Spleen (tissue), 11 donors: ENCODE measurements around the gene PEX19. TPM values are rescaled to one million over a fixed set of nuclear protein-coding genes. Genes with fewer than 3 reads are reported as not detected.

Experiments used
- DNase-seq: peaks from one replicate; pipeline ENCODE4 v3.0.0-alpha.2; 2020
- H3K27ac ChIP-seq, 8 donors: fragments of 200-600 bp; sonication (generic) in 7 of 8; 1 replicate in 4 of 8; 2 replicates in 4 of 8; pipeline versions ENCODE4 v1.5.0 to v1.8.0; 2016 to 2021; ENCODE audit warnings: inconsistent platforms in 4 of 8, mild to moderate bottlenecking in 4 of 8, moderate library complexity in 1 of 8
- H3K27me3 ChIP-seq, 7 donors: fragments of 200-600 bp; sonication (generic) in 6 of 7; replicated peaks in 1 of 7; 1 replicate in 4 of 7; 2 replicates in 3 of 7; pipeline versions ENCODE4 v1.5.0 to v1.8.0; 2016 to 2021; ENCODE audit warnings: inconsistent platforms in 3 of 7, mild to moderate bottlenecking in 1 of 7
- H3K36me3 ChIP-seq, 6 donors: fragments of 200-600 bp; sonication (generic) in 5 of 6; 1 replicate in 4 of 6; 2 replicates in 2 of 6; pipeline versions ENCODE4 v1.5.0 to v1.8.0; 2016 to 2021; ENCODE audit warnings: inconsistent platforms in 2 of 6
- H3K4me1 ChIP-seq, 6 donors: fragments of 200-600 bp; sonication (generic) in 5 of 6; 1 replicate in 3 of 6; 2 replicates in 3 of 6; pipeline versions ENCODE4 v1.5.0 to v1.8.0; 2016 to 2021; ENCODE audit warnings: inconsistent platforms in 3 of 6
- H3K4me3 ChIP-seq, 8 donors: fragments of 200-600 bp; sonication (generic) in 7 of 8; 1 replicate in 4 of 8; 2 replicates in 4 of 8; pipeline versions ENCODE4 v1.5.0 to v1.8.0; 2016 to 2021; ENCODE audit warnings: inconsistent platforms in 4 of 8, mild to moderate bottlenecking in 4 of 8, moderate library complexity in 2 of 8
- H3K9me3 ChIP-seq, 8 donors: fragments of 200-600 bp; sonication (generic) in 7 of 8; 1 replicate in 4 of 8; 2 replicates in 4 of 8; pipeline versions ENCODE4 v1.5.0 to v1.8.0; 2016 to 2021; ENCODE audit warnings: inconsistent platforms in 4 of 8
- CTCF ChIP-seq, 11 experiments: fragments of 200-600 bp in 7 of 11; fragments of 450-650 bp in 4 of 11; sonication (generic) in 4 of 11; IDR thresholded peaks in 8 of 11; conservative IDR thresholded peaks in 3 of 11; 1 replicate in 7 of 11; 2 replicates in 4 of 11; pipeline versions ENCODE4 v1.4.0 to v1.8.0; 2016 to 2021; ENCODE audit warnings: antibody characterized with exemption in 11 of 11, inconsistent platforms in 4 of 11, mild to moderate bottlenecking in 1 of 11
- POLR2A ChIP-seq, 3 donors: fragments of 450-650 bp; IDR thresholded peaks; one replicate each; pipeline ENCODE4 v1.5.1; 2017; ENCODE audit warnings: antibody characterized with exemption in 3 of 3, mild to moderate bottlenecking in 1 of 3
- POLR2AphosphoS5 ChIP-seq, 3 donors: sonication (generic); formaldehyde crosslinking; IDR thresholded peaks; one replicate each; pipeline ENCODE4 v1.5.1; 2017; ENCODE audit warnings: antibody characterized with exemption in 3 of 3
- WGBS, 5 donors: extraction: QIAGEN DNeasy Blood & Tissue Kit in 3 of 5; methylation state at CpG; one replicate each; pipeline versions ENCODE4 v1.1.5 to v1.1.7; 2013 to 2018; 5-methylcytosine and 5-hydroxymethylcytosine counted together
- intact Hi-C: fragments of 100-400 bp; cut with DNase I; formaldehyde crosslinking; loops from one replicate; pipeline ENCODE4 v1.15.0; 2023; ENCODE audit warnings: low total_unique reads
- polyA plus RNA-seq, 3 donors: library from polyadenylated mRNA; stranded (reverse); fragments of 200-250 nt; gene quantifications; one replicate each; pipeline ENCODE4 v1.2.1, GENCODE V29; 2013
- small RNA-seq, 4 donors: library from RNA; depleted of rRNA; stranded (forward); fragments of <200 nt; gene quantifications; one replicate each; pipeline ENCODE3, GENCODE V24; 2016
- total RNA-seq, 7 donors: library from RNA; depleted of rRNA in 3 of 7; stranded (reverse); fragments of >200 nt in 3 of 7; fragmentation: NEBNext Ultra II Directional in 4 of 7; extraction: Animal tissue kit (Norgen Biotek cat#: 25700) in 4 of 7; gene quantifications; one replicate each; pipeline versions ENCODE4 v1.1.0 to v1.2.1, GENCODE V29; 2016 to 2021
- donor health status: healthy with polysubstance abuse.
- donor health status: DM: no; HTN: no; CAD: no; lungs with moderate emphysema.
- donor health status: DM: no; HTN: no; CAD: no.
- donor health status: Bipolar disorder and iron deficiency.
- donor health status: healthy.
- donor health status: DM: no; HTN: no; CAD: no.
- donor health status: DM: yes; HTN: yes; CAD: no.

PEX19 gene
- total and polyA plus RNA-seq, 10 donors = 11.2 to 63.8 (median 49.0) TPM

GRCh38 chr1:160227561-160227960 is 57.4 kb downstream of the PEX19 start:
- Histone ChIP-seq H3K4me1 (no peaks in the 10 kb centered on the region), H3K4me3 (no peak overlapping the region), H3K27ac (no peak overlapping the region), H3K36me3 (peaks cover 6 to 100% (median 98%) of the 10 kb centered on the region in 6 donors), H3K27me3 (no peaks in the 10 kb centered on the region), H3K9me3 (no peaks in the 10 kb centered on the region)
- WGBS, 5 donors = 95 to 100% (median 98%) methylated on average over 1 of the region's 1 CpG
- intact Hi-C loops = no loop called here
- no peak for TF ChIP-seq POLR2A (IDR thresholded peaks at IDR 0.05)
- no peak for TF ChIP-seq POLR2AphosphoS5 (IDR thresholded peaks at IDR 0.05)
- no peak for TF ChIP-seq CTCF (IDR thresholded peaks at IDR 0.05 in 8 of 11, conservative IDR thresholded peaks at IDR 0.05 in 3 of 11)
- DNase-seq = no peak

- WGBS, 5 donors = 93 to 97% (median 96%) methylated on average over 4 of the region's 4 CpGs
- no peaks in the 10 kb centered on the region for H3K9me3 ChIP-seq
- H3K27ac ChIP-seq = no peak overlapping the region
- H3K36me3 ChIP-seq = peaks cover 6 to 100% (median 98%) of the 10 kb centered on the region in 6 donors
- intact Hi-C loops = no loop called here
- H3K4me3 ChIP-seq = no peak overlapping the region
- no peaks in the 10 kb centered on the region for H3K4me1 ChIP-seq
- H3K27me3 ChIP-seq = no peaks in the 10 kb centered on the region
- no peak for DNase-seq
- TF ChIP-seq CTCF (IDR thresholded peaks at IDR 0.05 in 8 of 11, conservative IDR thresholded peaks at IDR 0.05 in 3 of 11) (no peak), POLR2A (IDR thresholded peaks at IDR 0.05) (no peak), POLR2AphosphoS5 (IDR thresholded peaks at IDR 0.05) (no peak)
Measured at GRCh38 chr1:160227034-160227433, 57.9 kb downstream of the PEX19 start.

Small RNA genes within 50 kb of the gene (small RNA-seq; reads per million reads assigned to genes)
- gene RF00019 = 0 reads per million in 4 donors

Other genes starting within 250 kb of the PEX19 start
- gene KCNJ10, start 215.0 kb downstream of the PEX19 start, total RNA-seq = 10 to 100 TPM in 5 of 7 donors, 1 to 10 TPM in 2; 6.5 to 30.8 (median 23.9) TPM
- gene KCNJ10, start 215.0 kb downstream of the PEX19 start, polyA plus RNA-seq = 1 to 10 TPM; 3.7 to 3.9 (median 3.8) TPM
- not detected for gene KCNJ9, start 203.6 kb downstream of the PEX19 start, total RNA-seq
- not detected for gene KCNJ9, start 203.6 kb downstream of the PEX19 start, polyA plus RNA-seq
- gene IGSF8, start 186.5 kb downstream of the PEX19 start, total RNA-seq = 10 to 100 TPM; 16.8 to 28.9 (median 25.3) TPM
- 10 to 100 TPM; 15.6 to 23.1 (median 16.1) TPM for gene IGSF8, start 186.5 kb downstream of the PEX19 start, polyA plus RNA-seq
- 10 to 100 TPM in 1 of 7 donors, 1 to 10 TPM in 3, under 1 TPM in 3; 0.20 to 19.1 (median 1.1) TPM for gene ATP1A2, start 169.4 kb downstream of the PEX19 start, total RNA-seq
- gene ATP1A2, start 169.4 kb downstream of the PEX19 start, polyA plus RNA-seq = 1 to 10 TPM in 1 of 3 donors, under 1 TPM in 2; 0.13 to 1.7 (median 0.27) TPM
- 1 to 10 TPM in 2 of 7 donors, under 1 TPM in 3, not detected in 2; 0.70 to 2.9 (median 0.97) TPM for gene ATP1A4, start 133.5 kb downstream of the PEX19 start, total RNA-seq
- 1 to 10 TPM in 1 of 3 donors, under 1 TPM in 2; 0.85 to 2.3 (median 0.93) TPM for gene ATP1A4, start 133.5 kb downstream of the PEX19 start, polyA plus RNA-seq
- gene CASQ1, start 94.6 kb downstream of the PEX19 start, total RNA-seq = 1 to 10 TPM in 1 of 7 donors, under 1 TPM in 3, not detected in 3; 0.37 to 1.1 (median 0.91) TPM
- 1 to 10 TPM in 2 of 3 donors, under 1 TPM in 1; 0.45 to 1.5 (median 1.5) TPM for gene CASQ1, start 94.6 kb downstream of the PEX19 start, polyA plus RNA-seq
- gene PEA15, start 79.7 kb downstream of the PEX19 start, total RNA-seq = 100 to 1,000 TPM in 4 of 7 donors, 10 to 100 TPM in 3; 73.4 to 158 (median 126) TPM
- 100 to 1,000 TPM in 1 of 3 donors, 10 to 100 TPM in 2; 80.1 to 167 (median 86.8) TPM for gene PEA15, start 79.7 kb downstream of the PEX19 start, polyA plus RNA-seq
- gene DCAF8, start 22.6 kb downstream of the PEX19 start, total RNA-seq = 100 to 1,000 TPM; 146 to 210 (median 157) TPM
- 10 to 100 TPM; 59.4 to 92.9 (median 83.4) TPM for gene DCAF8, start 22.6 kb downstream of the PEX19 start, polyA plus RNA-seq
- 100 to 1,000 TPM; 112 to 181 (median 136) TPM for gene COPA, start 58.1 kb upstream of the PEX19 start, total RNA-seq
- 10 to 100 TPM; 41.3 to 51.3 (median 42.1) TPM for gene COPA, start 58.1 kb upstream of the PEX19 start, polyA plus RNA-seq
- gene NCSTN, start 58.2 kb upstream of the PEX19 start, total RNA-seq = 100 to 1,000 TPM in 2 of 7 donors, 10 to 100 TPM in 5; 72.4 to 109 (median 89.7) TPM
- 10 to 100 TPM; 36.2 to 41.8 (median 39.8) TPM for gene NCSTN, start 58.2 kb upstream of the PEX19 start, polyA plus RNA-seq
- gene NHLH1, start 81.9 kb upstream of the PEX19 start, total RNA-seq = under 1 TPM in 6 of 7 donors, not detected in 1; 0.23 to 0.56 (median 0.33) TPM
- under 1 TPM; 0.08 to 0.22 (median 0.17) TPM for gene NHLH1, start 81.9 kb upstream of the PEX19 start, polyA plus RNA-seq
- gene VANGL2, start 115.4 kb upstream of the PEX19 start, total RNA-seq = 1 to 10 TPM; 1.7 to 7.7 (median 3.4) TPM
- gene VANGL2, start 115.4 kb upstream of the PEX19 start, polyA plus RNA-seq = 1 to 10 TPM in 1 of 3 donors, under 1 TPM in 2; 0.65 to 1.3 (median 0.94) TPM
- gene SLAMF6, start 238.1 kb upstream of the PEX19 start, total RNA-seq = 10 to 100 TPM; 21.5 to 52.4 (median 36.1) TPM
- gene SLAMF6, start 238.1 kb upstream of the PEX19 start, polyA plus RNA-seq = 10 to 100 TPM; 35.2 to 38.5 (median 37.0) TPM